ENCODE data around the gene ZNF385B.
"Not testable (repeated sequence)": the region's sequence is repeated elsewhere in the genome, so short reads cannot be mapped to it uniquely, and the experiment has no call there.

Gene ZNF385B

GRCh38 chr2:179861416-179862067, at the start of gene ZNF385B:
Gene ZNF385B (minus strand): TSS chr2:179861612.
- no peak for DNase-seq

DNA sequence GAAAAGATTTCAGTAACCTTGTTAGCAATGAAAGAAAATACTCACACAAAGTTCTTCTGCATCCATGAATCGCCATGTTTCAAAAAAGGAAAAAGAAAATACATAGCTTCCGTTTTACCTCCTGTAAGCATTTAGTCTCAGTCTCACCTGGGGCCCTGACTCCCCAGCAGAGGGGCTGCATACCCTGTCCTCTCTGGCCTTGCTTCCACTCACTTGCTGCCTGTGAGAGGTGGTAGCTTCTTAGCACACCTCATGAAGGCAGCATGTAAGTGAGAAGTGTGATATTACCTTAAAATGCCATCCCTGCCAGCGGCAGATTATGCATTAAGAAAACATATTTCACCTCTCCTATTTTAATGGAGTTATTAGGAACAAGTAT, 49.3 kb upstream of the ZNF385B start:
- no peak for DNase-seq

DNA sequence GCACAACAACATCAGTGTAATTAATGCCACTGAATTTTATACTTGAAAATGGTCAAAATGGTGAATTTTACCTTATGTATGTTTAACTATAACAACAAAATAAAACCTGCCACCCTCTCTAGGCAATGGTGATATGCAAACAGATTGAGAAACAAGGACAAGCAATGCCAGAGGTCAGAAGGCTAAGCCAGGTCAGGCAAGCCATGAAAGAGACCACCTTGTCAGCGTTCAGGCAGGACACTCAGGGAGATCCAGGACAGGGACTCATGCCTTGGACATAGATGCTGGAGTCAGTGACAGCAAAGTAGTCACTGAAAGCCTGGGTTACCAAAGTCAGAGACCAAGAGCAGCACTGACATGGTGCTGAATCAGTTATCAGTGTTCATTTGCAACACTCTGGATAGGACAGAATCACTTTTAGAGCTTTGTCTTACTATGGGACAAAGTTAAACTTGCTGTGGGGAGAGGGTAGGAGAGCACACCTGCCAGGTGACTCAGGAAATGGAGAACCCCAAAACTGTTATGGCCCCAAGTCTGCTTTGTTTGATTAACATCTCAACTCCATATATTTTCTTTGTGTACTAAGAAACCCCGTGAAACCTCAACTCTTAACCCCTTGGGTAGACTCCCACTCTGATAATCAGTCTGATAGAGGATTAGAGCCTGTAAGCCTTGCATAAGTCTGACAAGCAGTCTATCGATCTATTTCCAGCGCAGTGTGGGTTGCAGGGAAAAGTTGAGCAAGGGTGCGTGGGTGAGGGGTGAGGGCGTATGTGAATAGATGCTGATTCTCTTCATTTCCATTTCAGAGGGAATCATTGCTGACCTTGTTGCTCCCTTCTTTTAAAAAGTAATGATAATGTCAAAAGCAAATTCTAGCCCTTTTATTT, 48.7 kb upstream of the ZNF385B start:
- DNase-seq, result no peak

DNA sequence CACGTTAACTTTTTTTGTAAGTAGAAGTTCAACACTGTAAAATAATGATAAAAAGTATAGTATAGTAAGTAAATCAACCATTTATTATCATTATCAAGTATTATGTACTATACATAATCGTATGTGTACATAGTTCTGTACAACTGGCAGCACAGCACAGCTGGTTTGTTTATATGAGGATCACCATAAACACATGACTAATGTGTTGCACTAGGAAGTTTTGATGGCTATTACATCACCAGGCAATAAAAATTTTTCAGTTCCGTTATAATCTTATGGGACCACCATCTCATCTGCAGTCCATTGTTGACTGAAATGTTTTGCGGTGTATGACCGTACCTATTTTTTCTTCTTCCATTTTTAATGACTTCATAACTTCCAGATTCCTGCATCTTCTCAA, 39.2 kb upstream of the ZNF385B start:
- no peak for DNase-seq

DNA sequence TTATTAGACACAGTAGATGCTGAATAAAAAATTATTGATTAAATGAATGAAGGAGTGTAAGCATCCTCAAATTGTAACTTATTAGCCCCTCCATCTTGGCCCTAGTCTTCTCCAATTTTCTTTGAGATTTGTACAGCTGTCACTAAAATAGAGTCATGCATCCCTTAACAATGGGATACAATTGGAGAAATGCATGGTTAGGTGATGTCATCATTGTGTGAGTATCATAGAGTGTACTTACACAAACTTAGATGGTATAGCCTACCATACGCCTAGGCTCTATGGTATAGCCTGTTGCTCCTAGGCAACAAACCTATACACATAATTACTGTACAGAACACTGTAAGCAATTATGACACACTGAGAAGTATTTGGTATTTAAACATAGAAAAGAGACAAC, 38.3 kb upstream of the ZNF385B start:
- DNase-seq, result no peak

DNA sequence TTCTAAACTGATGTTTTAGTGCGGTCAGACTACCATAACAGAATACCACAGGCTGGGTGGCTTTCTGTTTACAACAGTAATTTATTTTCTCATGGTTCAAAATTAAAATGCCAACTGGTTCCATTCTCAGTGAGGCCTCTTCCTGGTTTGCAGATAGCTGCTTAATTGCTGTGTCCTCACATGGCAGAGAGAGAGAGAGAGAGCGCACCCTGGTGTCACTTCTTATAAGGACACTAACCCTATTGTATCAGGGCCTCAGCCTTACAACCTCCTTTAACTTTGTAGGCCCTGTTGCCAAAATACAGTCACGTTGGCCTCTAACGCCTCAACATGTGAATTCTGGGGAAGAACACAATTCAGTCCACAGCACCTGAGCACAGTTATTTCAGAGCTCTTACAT, 37.5 kb upstream of the ZNF385B start:
- DNase-seq, result no peak

- DNase-seq, result no peak
These were observed 32.2 kb upstream of the ZNF385B start for GRCh38 chr2:179893616-179894015.

GRCh38 chr2:179891237-179891636, 29.8 kb upstream of the ZNF385B start:
- DNase-seq, result no peak

DNA sequence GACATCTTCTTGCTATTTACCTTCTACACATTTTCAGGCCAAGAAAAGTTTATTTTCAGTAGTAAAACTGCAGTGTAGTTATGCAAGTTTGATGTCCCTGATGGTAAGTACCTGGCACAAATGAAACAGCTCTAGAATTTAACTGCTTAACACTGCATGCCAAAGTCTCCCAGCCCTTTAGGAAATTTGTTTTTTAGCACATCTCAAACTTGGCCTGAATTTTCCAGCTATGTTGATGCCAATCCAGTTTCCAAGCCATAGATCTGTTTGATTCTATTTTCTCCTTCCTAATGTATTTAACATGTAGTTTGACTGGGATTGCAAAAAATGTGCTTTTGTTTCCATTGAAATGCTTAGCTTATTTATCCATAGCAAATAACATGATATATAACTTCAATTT, 29.3 kb upstream of the ZNF385B start:
- no peak for DNase-seq

- DNase-seq, result not testable (repeated sequence)
These were observed 27.2 kb upstream of the ZNF385B start for GRCh38 chr2:179888642-179889041.

DNA sequence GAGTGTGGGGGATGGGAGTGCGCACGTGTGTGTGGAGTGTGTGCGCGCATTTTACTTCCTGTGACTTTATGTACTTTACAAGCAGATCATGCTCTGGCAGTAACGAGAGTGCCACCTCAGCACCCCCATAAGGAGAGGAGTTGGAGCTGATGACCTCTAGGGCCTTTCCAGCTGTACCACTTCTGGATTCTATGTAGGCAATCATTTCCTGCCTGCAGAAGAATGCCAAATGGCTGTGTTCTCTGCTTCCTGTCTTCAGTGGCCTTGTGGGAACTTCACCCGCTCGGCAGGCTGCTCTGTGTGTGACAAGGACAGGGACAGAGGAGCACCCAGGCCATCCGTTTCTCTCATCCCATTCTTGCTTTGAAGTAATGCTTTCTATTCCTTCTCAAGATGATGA, 22.8 kb upstream of the ZNF385B start:
- DNase-seq, result no peak

DNA sequence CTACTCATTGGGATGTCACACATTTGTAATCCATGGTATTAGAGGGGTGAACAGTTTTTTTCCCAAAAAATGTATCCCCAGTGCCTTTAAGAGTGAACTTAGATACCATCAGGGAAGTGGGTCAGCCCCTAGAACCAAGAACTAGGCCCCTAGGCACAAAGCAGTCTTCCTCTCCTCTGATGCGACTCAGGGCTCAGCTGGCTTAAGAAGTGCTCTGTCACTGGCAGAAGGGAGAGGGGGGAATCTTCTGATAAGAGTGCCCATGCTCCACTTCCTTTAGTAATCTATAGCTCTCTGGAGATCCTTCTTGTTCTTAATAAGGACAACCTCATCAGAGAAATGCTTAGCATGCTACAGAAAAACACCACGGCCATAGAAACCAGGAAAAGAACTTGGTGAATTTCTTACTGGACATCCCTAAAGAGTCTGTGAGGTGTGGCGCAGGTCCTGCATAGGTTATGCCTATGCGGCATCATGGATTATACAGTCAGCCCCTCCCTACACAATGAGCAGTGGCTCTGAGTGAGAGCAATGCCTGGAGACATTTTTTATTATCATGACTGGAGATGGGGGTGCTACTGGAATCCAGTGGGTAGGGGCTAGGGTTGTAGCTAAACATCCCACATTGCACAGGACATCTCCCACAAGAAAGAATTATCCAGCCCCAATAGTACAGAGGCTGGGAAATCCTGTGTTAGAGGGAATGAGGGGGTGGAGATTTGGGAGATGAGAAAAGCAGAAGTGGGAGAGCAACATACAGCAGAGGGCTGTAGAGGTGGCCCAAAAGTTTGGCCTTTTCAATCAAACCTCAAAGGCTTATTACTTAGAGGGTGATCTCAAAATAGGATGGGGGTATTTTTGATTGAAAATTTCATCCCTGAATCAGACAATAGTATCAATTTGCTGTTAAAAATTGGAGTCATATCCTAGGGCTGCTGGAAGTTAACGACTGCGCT, 21.7 kb upstream of the ZNF385B start:
- DNase-seq, result no peak

DNA sequence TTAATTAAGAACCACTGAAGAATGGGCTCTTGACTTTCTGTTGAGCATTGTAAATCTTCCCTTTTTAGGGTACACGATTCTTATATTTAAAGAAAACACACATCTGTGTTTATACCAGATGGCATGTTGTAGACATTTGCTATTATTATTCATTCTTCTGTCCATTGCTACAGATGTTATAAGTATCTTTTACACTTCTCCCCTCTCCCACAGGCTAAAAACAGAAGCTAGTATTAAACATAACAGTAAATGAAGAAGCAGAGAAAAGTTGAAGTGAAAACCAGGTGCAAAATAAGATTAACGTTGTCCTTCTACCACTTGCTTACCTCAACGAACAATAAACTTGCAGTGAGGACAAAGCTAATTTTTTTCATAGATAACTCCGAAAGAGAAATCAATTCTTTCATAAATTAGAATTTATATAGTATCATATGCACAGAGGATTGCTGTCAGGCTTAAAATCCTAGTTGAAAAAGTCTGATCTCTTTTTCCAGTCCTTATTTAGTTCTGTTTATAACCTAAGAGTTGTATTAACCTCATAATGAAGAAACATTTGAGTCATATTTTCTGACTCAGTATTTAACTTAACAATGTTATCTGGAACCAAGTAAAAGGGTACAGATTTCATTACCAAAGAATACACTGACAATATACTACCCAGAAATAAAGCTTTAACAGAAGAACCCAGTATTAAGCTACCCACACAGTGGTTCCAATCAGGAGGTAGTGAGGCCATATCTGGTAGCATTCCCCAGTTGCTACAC, 16.4 kb upstream of the ZNF385B start:
- DNase-seq, result no peak

DNA sequence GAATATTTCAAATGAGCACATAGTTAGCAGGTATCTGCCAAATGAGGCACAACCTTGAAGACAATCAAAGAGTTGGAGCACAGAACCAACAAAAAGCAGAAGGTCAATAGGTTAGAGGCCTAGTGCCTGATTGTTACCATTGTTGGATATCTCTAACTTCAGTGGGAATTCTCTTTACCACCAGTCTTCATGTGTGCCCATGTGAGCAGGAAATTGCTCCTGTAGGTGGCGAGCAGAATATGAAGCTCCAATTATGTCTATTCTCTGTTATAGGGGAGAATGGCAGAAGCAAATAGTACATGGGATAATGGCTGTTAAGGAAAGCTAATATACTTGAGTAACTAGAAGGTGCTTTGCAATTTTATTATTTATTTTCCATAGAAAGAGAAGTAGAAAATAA, 14.9 kb upstream of the ZNF385B start:
- DNase-seq, result no peak

- DNase-seq, result no peak
These were observed 14.5 kb upstream of the ZNF385B start for GRCh38 chr2:179875864-179876263.

- no peak for DNase-seq
These were observed 1.6 kb upstream of the ZNF385B start for GRCh38 chr2:179862898-179863458.

DNA sequence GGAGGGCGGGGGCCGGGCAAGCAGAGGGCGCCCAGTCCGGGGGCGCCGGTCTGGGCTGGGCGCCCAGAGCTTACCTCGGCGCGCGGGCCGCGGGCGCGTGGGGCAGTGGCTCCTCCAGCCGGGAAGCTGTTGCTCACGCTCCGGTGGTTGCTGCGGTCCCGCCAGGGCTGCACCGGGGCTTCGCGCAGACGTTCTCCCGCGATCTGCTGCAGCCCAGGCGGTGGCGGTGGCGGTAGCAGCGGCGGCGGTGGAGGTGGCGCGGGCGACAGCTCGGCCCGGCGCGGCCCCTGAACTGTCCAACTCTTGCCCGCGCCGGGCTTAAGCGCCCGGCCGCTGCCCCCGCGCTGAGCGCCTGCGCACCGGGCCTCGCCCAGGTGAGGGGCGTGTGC, 391 bp downstream of the ZNF385B start:
- no peak for DNase-seq

GRCh38 chr2:179860255-179861026, 971 bp downstream of the ZNF385B start:
- no peak for DNase-seq

- DNase-seq, result no peak
These were observed 1.9 kb downstream of the ZNF385B start for GRCh38 chr2:179859523-179859922.

GRCh38 chr2:179857236-179857635, 4.2 kb downstream of the ZNF385B start:
- no peak for DNase-seq

DNA sequence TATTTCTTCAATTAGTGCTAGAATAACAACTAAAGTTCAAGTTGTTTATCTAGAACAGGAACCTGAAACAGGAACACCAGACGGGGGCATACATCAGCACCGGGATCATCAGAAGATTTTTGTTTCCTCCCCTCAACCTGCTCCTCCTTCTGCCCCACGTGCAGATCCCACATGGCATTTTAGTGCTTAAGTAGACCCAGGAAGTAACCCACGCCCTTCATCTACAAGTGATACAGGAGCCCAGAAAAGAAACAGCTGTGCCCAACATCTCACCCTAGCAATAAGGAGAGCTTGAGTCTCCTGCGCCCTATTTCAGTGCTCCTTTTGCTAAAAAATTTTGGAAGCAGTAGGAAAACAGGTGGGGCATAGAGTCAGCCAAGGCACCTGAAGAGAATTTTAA, 5.2 kb downstream of the ZNF385B start:
- no peak for DNase-seq
